ENCODE results near the gene ARHGAP23.

GRCh38 chr17:38439436-38439835 lies 11.2 kb downstream of the ARHGAP23 start:
- TF ChIP-seq CTCF (IDR thresholded peaks at IDR 0.05) (no peak), POLR2A (IDR thresholded peaks at IDR 0.05) (no peak)
